Right lobe of liver (tissue), 6 donors: Measurements from ENCODE around the gene ACKR1. TPM values are rescaled to one million over a fixed set of nuclear protein-coding genes. Genes with fewer than 3 reads are reported as not detected.

ENCODE experiments used
- ATAC-seq, 4 donors: fragments of 200-7000 bp; cut with Tn5 transposase; one replicate each; pipeline ENCODE4 v1.9.1; 2020; ENCODE audit warnings: mild to moderate bottlenecking in 4 of 4, moderate library complexity in 4 of 4
- DNase-seq, 3 donors: peaks; one replicate each; pipeline ENCODE4 v3.0.0-alpha.2; 2020
- H3K27ac ChIP-seq, 3 donors: fragments of 200-600 bp; one replicate each; pipeline ENCODE4 v1.8.0; 2022
- H3K27me3 ChIP-seq, 2 donors: fragments of 200-600 bp; one replicate each; pipeline ENCODE4 v1.8.0; 2022
- H3K36me3 ChIP-seq, 4 donors: fragments of 200-600 bp; sonication (generic) in 1 of 4; one replicate each; pipeline versions ENCODE4 v1.5.1 to v1.8.0; 2017 to 2022; ENCODE audit warnings: control low read depth in 1 of 4
- H3K4me1 ChIP-seq, 4 donors: fragments of 200-600 bp; sonication (generic) in 1 of 4; one replicate each; pipeline versions ENCODE4 v1.5.1 to v1.8.0; 2017 to 2022; ENCODE audit warnings: control low read depth in 1 of 4
- H3K4me3 ChIP-seq, 3 donors: fragments of 200-600 bp; one replicate each; pipeline ENCODE4 v1.8.0; 2022
- H3K9me3 ChIP-seq, 4 donors: fragments of 200-600 bp; sonication (generic) in 1 of 4; one replicate each; pipeline versions ENCODE4 v1.5.1 to v1.8.0; 2017 to 2022; ENCODE audit warnings: control low read depth in 1 of 4
- POLR2A ChIP-seq: fragments of 450-650 bp; IDR thresholded peaks from one replicate; pipeline ENCODE4 v1.6.1; 2017; ENCODE audit warnings: antibody characterized with exemption, mild to moderate bottlenecking
- WGBS: methylation state at CpG from one replicate; pipeline ENCODE4 v1.1.6; 2018; ENCODE audit warnings: low coverage, low lambda C conversion rate; ENCODE audit not compliant: insufficient coverage; ENCODE audit errors: missing lambda C conversion rate; 5-methylcytosine and 5-hydroxymethylcytosine counted together
- intact Hi-C, 2 donors: fragments of 100-400 bp; cut with DNase I; formaldehyde crosslinking; loops; one replicate each; pipeline versions ENCODE4 v1.11.2 to v1.14.1; 2022
- total RNA-seq, 6 experiments: library from RNA; depleted of rRNA in 2 of 6; stranded (reverse); fragments of >200 nt in 2 of 6; fragmentation: NEBNext Ultra II Directional in 3 of 6; extraction: Animal tissue kit (Norgen Biotek cat#: 25700) in 3 of 6; gene quantifications; one replicate each; pipeline versions ENCODE4 v1.1.0 to v1.2.4, GENCODE V29; 2016 to 2023
- TF ChIP-seq, protein P1 (sequence below), 4 donors: fragments of 200-600 bp in 3 of 4; fragments of 450-650 bp in 1 of 4; IDR thresholded peaks; one replicate each; pipeline versions ENCODE4 v1.5.1 to v1.8.0; 2016 to 2022; ENCODE audit warnings: antibody characterized with exemption in 4 of 4, mild to moderate bottlenecking in 2 of 4
- donor health status: DM: no; HTN: yes; CAD: no.
- donor health status: DM: no; HTN: no; CAD: no.
- donor health status: DM: no; HTN: no; CAD: no.
- donor health status: DM: no; HTN: yes; CAD: no.
- donor health status: DM: no; HTN: yes; CAD: no.

Gene ACKR1
- total RNA-seq, 6 experiments from 2014 or later = 0.12 to 0.53 (median 0.39) TPM; not detected in 2

DNA sequence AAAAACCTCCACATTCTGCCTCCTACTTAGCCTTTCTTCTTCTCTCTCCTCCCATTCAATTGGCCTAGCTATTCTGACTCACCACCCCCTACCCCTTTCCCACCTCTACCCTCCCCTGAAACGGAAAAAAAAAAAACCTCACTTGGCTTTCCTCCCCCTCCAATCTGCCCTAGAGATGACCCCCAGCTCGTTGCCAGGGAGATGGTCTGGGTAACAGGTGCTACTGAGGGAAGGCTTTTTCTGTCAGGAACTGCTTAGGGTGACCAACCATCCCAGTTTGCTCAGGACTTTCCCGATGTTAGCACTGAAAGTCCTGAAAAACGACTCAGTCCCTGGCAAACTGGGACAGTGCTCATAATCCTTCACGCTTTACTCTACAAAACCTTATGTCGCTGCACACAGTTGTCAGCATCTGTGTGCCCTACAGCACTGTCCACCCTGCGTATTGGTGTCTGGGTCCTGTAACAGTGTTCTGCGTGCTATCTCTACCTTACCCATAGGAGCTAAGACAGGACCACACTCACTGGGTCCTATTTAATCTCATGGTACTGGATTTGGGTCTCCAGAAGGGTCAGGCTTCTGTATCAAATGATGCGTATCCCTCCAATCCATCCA lies 41.0 kb upstream of the ACKR1 start:
- intact Hi-C loops = loop anchor here (10.0 kb wide), 2 partner anchors 51 to 731 kb away; no protein-coding TSS in a partner anchor
- 39% methylated on average over 5 of the region's 9 CpGs for WGBS
- Histone ChIP-seq H3K36me3 (no peaks in the 10 kb centered on the region), H3K9me3 (no peaks in the 10 kb centered on the region), H3K27ac (no peak overlapping the region), H3K4me3 (no peak overlapping the region), H3K4me1 (peaks cover 0 to 4% (median 0%) of the 10 kb centered on the region in 4 donors), H3K27me3 (no peaks in the 10 kb centered on the region)
- no peak for ATAC-seq
- TF ChIP-seq, protein P1, sequence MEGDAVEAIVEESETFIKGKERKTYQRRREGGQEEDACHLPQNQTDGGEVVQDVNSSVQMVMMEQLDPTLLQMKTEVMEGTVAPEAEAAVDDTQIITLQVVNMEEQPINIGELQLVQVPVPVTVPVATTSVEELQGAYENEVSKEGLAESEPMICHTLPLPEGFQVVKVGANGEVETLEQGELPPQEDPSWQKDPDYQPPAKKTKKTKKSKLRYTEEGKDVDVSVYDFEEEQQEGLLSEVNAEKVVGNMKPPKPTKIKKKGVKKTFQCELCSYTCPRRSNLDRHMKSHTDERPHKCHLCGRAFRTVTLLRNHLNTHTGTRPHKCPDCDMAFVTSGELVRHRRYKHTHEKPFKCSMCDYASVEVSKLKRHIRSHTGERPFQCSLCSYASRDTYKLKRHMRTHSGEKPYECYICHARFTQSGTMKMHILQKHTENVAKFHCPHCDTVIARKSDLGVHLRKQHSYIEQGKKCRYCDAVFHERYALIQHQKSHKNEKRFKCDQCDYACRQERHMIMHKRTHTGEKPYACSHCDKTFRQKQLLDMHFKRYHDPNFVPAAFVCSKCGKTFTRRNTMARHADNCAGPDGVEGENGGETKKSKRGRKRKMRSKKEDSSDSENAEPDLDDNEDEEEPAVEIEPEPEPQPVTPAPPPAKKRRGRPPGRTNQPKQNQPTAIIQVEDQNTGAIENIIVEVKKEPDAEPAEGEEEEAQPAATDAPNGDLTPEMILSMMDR (IDR thresholded peaks at IDR 0.05) = no peak
- no peak for TF ChIP-seq POLR2A
- no peak for DNase-seq

DNA sequence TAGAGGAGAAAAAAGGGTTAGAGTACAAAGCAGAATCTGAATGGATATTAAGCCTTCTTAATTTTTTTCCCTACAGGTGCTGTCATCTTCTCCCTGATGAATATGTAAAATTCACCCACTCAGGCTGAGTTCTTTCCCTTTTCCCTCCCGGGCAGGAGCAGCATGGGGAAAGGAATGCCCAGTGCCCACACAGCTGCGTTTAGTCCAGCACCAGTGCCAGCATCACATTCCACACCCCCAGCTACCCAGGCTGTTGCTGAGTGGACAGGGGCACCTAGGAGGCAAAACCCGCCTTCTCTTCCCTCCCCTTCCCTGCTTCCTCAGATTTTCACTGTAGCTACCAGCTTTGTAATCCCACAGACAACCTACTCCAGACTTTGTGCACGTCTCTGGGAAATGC lies 36.6 kb upstream of the ACKR1 start:
- Histone ChIP-seq H3K4me1 (no peaks in the 10 kb centered on the region), H3K36me3 (no peaks in the 10 kb centered on the region), H3K9me3 (no peaks in the 10 kb centered on the region), H3K4me3 (no peak overlapping the region), H3K27ac (no peak overlapping the region), H3K27me3 (peaks cover 0 to 3% of the 10 kb centered on the region in 2 donors)
- 30% methylated on average over 4 of the region's 4 CpGs for WGBS
- ATAC-seq = no peak
- intact Hi-C loops = loop anchor here (10.0 kb wide), 2 partner anchors 47 to 727 kb away; no protein-coding TSS in a partner anchor
- DNase-seq = no peak
- TF ChIP-seq POLR2A = no peak
- TF ChIP-seq, protein P1 (IDR thresholded peaks at IDR 0.05) = no peak

DNA sequence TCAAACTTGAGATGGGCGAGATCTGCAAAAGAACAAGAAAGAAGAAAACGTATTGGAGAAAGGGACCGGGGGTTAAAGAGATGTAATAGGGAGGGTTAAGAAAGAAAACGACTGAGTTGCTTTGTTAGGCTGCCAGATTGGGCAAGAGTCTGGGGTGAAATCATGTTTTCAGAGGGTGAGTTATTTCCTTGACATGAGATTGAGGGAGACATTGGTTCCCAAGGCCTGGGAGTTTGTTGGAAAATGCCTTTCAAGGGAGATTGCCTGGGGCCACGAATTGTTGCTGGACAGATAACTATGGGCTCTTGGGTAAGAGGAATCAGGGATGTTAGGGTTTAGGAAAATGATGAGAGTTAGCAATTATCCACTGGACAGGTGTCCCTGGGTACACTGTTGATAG lies 34.0 kb upstream of the ACKR1 start:
- WGBS = 40% methylated on average over 5 of the region's 5 CpGs
- no peak for ATAC-seq
- TF ChIP-seq, protein P1 (IDR thresholded peaks at IDR 0.05) = no peak
- no peak for TF ChIP-seq POLR2A

DNA sequence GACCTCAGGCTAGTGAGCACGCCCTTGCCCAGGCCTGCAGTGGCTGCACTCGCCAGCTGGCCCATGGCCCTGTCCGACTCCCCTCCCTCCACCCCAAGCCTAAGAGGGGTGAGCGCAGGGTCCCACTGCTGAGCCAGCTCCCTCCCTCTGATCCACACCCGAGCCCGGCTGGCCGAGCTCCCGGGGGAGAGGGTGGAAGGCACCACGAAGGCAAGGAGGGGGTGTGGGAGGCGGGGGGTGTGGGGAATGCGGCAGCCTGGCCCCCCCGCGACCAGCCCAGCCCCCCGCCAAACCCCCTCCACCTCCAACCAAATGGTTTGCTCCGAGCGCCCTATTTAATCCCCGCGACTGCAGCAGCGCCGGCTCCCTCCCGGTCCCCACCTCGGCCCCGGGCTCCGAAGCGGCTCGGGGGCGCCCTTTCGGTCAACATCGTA lies 33.4 kb upstream of the ACKR1 start, which contains the start of gene CADM3:
Gene CADM3, plus strand, starts transcription at position 362 of the 434 bp plus-strand sequence. CDS start 151 bp downstream, outside the sequence.
- 4% methylated on average over 11 of the region's 29 CpGs for WGBS
- ATAC-seq (no peak), DNase-seq (no peak)
- Histone ChIP-seq H3K27me3 (peaks cover 0 to 3% of the 10 kb centered on the region in 2 donors), H3K4me3 (no peak within 1 kb of the TSS), H3K9me3 (no peaks in the 10 kb centered on the region), H3K36me3 (no peaks in the 10 kb centered on the region), H3K4me1 (no peaks in the 10 kb centered on the region), H3K27ac (no peak within 1 kb of the TSS)
- TF ChIP-seq POLR2A = no peak
- intact Hi-C loops = no loop called here

More for the DNA sequence above, 34.0 kb upstream of the ACKR1 start:
- no peaks in the 10 kb centered on the region for H3K36me3 ChIP-seq
- intact Hi-C loops = no loop called here
- DNase-seq = no peak
- H3K27ac ChIP-seq = no peak overlapping the region
- H3K9me3 ChIP-seq = no peaks in the 10 kb centered on the region
- peaks cover 0 to 3% of the 10 kb centered on the region in 2 donors for H3K27me3 ChIP-seq
- no peaks in the 10 kb centered on the region for H3K4me1 ChIP-seq
- H3K4me3 ChIP-seq = no peak overlapping the region

DNA sequence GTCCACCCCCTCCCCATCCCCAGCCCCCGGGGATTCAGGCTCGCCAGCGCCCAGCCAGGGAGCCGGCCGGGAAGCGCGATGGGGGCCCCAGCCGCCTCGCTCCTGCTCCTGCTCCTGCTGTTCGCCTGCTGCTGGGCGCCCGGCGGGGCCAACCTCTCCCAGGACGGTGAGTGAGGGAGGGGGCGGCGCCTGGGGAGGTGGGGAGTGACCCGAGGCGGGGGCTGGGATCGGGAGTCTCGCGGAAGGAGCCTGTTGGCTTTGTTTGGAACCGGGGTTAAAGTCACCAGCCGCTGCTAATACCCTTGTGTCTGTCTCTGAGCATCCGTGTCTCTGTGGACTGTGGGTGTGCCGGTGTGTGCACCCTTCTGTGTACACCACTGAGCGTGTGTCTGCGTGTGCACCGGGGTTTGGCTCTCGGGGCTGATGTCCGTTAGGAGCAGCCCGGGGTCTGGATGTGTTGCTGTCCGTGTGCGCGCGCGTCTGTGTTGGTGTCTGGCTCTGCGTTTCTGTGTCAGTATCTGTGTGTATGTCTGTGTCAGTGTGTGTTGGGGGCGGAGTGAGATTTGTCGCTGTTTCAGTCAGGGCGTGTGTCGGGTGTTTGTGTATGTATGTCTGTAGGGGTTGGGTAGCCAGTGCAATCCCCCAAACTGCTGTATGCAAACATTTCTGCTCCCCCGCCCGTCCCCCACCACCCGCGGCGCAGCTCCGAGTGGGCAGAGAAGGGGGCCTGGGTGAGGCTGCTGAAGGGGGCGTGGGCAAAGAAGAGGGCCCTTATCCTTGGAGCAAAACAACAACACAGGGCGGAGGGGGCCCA lies 32.8 kb upstream of the ACKR1 start:
- under 1% methylated on average over 19 of the region's 49 CpGs for WGBS
- no peak for DNase-seq
- no peak overlapping the region for H3K4me3 ChIP-seq
- intact Hi-C loops = no loop called here
- no peak for ATAC-seq
- no peaks in the 10 kb centered on the region for H3K4me1 ChIP-seq
- H3K9me3 ChIP-seq = no peaks in the 10 kb centered on the region
- H3K36me3 ChIP-seq = no peaks in the 10 kb centered on the region
- no peak overlapping the region for H3K27ac ChIP-seq
- peaks cover 0 to 3% of the 10 kb centered on the region in 2 donors for H3K27me3 ChIP-seq
- TF ChIP-seq POLR2A = no peak
- TF ChIP-seq, protein P1 (IDR thresholded peaks at IDR 0.05) = no peak
